Uterus (tissue), 2 donors: ENCODE results near the gene MTIF2.

ENCODE experiments used
- POLR2A ChIP-seq, 2 donors: fragments of 450-650 bp; IDR thresholded peaks; one replicate each; pipeline ENCODE4 v1.6.1; 2016; ENCODE audit warnings: antibody characterized with exemption in 2 of 2, mild to moderate bottlenecking in 1 of 2, moderate library complexity in 1 of 2
- TF ChIP-seq, protein P1 (sequence below), 4 experiments: fragments of 200-600 bp in 2 of 4; fragments of 450-650 bp in 2 of 4; sonication (generic) in 2 of 4; IDR thresholded peaks; one replicate each; pipeline ENCODE4 v1.5.1; 2016 to 2019; ENCODE audit warnings: antibody characterized with exemption in 4 of 4, mild to moderate bottlenecking in 2 of 4, moderate library complexity in 1 of 4

DNA sequence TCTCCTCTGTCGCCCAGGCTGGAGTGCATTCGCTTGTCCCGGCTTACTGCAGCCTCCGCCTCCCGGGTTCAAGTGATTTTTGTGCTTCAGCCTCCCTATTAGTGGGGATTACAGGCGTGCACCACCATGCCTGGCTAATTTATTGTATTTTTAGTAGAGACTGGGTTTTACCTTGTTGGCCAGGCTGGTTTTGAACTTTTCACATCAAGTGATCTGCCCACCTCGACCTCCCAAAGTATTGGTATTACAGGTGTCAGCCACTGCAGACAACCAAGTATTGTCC, 35.4 kb downstream of the MTIF2 start:
- TF ChIP-seq, protein P1, sequence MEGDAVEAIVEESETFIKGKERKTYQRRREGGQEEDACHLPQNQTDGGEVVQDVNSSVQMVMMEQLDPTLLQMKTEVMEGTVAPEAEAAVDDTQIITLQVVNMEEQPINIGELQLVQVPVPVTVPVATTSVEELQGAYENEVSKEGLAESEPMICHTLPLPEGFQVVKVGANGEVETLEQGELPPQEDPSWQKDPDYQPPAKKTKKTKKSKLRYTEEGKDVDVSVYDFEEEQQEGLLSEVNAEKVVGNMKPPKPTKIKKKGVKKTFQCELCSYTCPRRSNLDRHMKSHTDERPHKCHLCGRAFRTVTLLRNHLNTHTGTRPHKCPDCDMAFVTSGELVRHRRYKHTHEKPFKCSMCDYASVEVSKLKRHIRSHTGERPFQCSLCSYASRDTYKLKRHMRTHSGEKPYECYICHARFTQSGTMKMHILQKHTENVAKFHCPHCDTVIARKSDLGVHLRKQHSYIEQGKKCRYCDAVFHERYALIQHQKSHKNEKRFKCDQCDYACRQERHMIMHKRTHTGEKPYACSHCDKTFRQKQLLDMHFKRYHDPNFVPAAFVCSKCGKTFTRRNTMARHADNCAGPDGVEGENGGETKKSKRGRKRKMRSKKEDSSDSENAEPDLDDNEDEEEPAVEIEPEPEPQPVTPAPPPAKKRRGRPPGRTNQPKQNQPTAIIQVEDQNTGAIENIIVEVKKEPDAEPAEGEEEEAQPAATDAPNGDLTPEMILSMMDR (IDR thresholded peaks at IDR 0.05): no peak
- TF ChIP-seq POLR2A (IDR thresholded peaks at IDR 0.05): no peak
